Measurements from ENCODE around the gene MRPL24.

- TF ChIP-seq CTCF (IDR thresholded peaks at IDR 0.05) (no peak), POLR2A (IDR thresholded peaks at IDR 0.05) (no peak), POLR2AphosphoS5 (IDR thresholded peaks at IDR 0.05) (no peak)
Observed at GRCh38 chr1:156743367-156744302, 2.7 kb upstream of the MRPL24 start.

Data from prostate gland (tissue), 2 donors.